Mesangial cell (primary cell): ENCODE data around the gene SHROOM2. TPM values are rescaled to one million over a fixed set of nuclear protein-coding genes. Genes with fewer than 3 reads are reported as not detected.

Experiments used
- total RNA-seq: library from RNA; depleted of rRNA; stranded (reverse); fragments of >200 nt; gene quantifications from 2 replicates; pipeline ENCODE4 v1.2.3, GENCODE V29; 2015

SHROOM2 gene
- 9.9 and 18.1 TPM in 2 replicates for total RNA-seq

GRCh38 chrX:9785944-9786797 lies at the start of gene SHROOM2:
Gene SHROOM2 (plus strand): TSS chrX:9786429. CDS start chrX:9786546, 117 bp downstream.

GRCh38 chrX:9765737-9766097 lies 20.5 kb upstream of the SHROOM2 start, which contains the start of gene GPR143:
Gene GPR143 (minus strand): TSS chrX:9765847. CDS start chrX:9765817, 30 bp downstream.

DNA sequence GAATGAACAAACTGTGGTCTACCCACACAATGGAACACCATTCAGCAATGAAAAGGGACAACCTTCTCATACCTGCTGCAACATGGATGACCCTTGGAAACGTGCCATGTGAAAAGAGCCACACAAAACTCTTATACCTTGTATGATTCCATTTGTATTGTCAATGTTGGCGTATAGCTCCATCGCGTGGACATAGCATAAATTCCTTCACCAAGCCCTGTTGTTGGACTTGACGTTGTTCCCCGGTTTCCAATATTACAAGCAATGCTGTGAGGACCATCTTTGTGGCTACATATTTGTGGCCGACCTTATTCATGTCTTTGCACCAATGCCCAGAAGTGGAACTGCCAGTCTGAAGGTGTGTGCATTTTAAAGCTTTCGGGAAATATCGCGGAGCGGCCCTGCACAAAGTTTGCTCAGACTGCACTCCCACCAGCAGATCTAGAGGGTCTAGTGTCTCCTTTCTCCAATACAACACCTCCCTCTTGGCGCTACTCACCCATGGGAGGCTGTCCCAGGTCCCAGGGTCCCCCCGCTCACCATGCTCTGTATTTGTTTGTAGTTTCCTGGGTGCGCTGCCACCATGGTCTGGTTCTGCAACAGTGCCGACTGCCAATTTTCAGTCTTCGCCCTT lies 180.7 kb downstream of the SHROOM2 start, which contains the start of gene CLDN34:
Gene CLDN34 (plus strand): TSS at position 584 of the 634 bp plus-strand sequence. CDS start 0 bp downstream, at position 584.

Other genes starting within 250 kb of the SHROOM2 start
- 27.1 and 33.6 TPM in 2 replicates for gene GPR143, start 20.6 kb upstream of the SHROOM2 start, total RNA-seq
- gene CLDN34, start 180.9 kb downstream of the SHROOM2 start, total RNA-seq = not detected in 2 replicates